Adrenal gland (tissue), 5 donors: Measurements from ENCODE around the gene DPEP2NB.

ENCODE experiments used
- CTCF ChIP-seq, 6 experiments: fragments of 450-650 bp in 4 of 6; fragments of 200-600 bp in 2 of 6; sonication (generic) in 1 of 6; IDR thresholded peaks; 1 replicate in 5 of 6; 2 replicates in 1 of 6; pipeline versions ENCODE4 v1.5.1 to v1.8.0; 2016 to 2021; ENCODE audit warnings: antibody characterized with exemption in 6 of 6, mild to moderate bottlenecking in 2 of 6, moderate library complexity in 1 of 6
- POLR2A ChIP-seq, 2 donors: fragments of 450-650 bp; IDR thresholded peaks; one replicate each; pipeline ENCODE4 v1.6.1; 2017; ENCODE audit warnings: antibody characterized with exemption in 2 of 2, mild to moderate bottlenecking in 2 of 2, moderate library complexity in 1 of 2
- donor health status: DM: no; HTN: no; CAD: no.

GRCh38 chr16:67976205-67976604 lies 39.5 kb downstream of the DPEP2NB start:
- no peak for TF ChIP-seq POLR2A (IDR thresholded peaks at IDR 0.05)
- TF ChIP-seq CTCF (IDR thresholded peaks at IDR 0.05): no peak
